PC-9 (cell line): ENCODE results near the gene RNF212.

Experiments used
- EZH2 ChIP-seq: fragments of 200-600 bp; sonication (generic); IDR thresholded peaks from 2 replicates; pipeline ENCODE4 v1.8.0; 2017; ENCODE audit warnings: antibody characterized with exemption, low read depth
- TF ChIP-seq, protein P1 (sequence below): fragments of 200-600 bp; sonication (generic); conservative IDR thresholded peaks from 2 replicates; pipeline ENCODE4 v1.6.1; 2017; ENCODE audit warnings: mixed run types, antibody characterized with exemption, mild to moderate bottlenecking, moderate library complexity

DNA sequence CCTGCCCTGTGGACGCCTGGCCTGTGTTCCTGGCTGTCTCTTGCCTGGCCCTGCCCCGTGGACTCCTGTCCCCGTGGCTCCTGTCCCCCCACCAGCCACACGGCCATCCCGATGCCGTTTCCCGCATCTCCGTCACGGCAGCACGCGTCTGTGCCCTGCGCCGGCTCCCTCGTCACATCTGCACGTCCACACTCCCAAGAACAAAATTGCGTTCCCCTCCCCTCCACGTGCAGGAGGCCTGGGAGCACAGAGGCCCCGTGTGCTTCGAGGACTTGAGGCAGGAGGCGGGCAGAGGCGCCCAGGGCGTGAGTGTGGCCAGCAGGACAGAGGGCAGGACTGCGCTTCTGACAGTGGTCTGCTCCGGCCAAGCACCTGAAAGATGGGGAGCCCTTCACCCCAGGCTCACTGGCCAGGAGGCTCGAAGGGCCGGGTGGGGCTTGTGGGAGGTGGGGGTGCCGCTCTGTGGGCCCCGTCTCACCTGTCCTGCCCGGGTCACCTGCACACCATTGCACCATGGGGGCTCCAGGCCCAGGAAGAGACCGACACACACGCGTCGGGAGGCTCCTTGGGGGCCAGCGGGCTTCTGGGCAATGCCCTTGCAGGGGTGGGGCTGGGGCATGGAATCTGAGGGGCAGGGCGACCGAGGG lies 84.7 kb downstream of the RNF212 start:
- TF ChIP-seq, protein P1, sequence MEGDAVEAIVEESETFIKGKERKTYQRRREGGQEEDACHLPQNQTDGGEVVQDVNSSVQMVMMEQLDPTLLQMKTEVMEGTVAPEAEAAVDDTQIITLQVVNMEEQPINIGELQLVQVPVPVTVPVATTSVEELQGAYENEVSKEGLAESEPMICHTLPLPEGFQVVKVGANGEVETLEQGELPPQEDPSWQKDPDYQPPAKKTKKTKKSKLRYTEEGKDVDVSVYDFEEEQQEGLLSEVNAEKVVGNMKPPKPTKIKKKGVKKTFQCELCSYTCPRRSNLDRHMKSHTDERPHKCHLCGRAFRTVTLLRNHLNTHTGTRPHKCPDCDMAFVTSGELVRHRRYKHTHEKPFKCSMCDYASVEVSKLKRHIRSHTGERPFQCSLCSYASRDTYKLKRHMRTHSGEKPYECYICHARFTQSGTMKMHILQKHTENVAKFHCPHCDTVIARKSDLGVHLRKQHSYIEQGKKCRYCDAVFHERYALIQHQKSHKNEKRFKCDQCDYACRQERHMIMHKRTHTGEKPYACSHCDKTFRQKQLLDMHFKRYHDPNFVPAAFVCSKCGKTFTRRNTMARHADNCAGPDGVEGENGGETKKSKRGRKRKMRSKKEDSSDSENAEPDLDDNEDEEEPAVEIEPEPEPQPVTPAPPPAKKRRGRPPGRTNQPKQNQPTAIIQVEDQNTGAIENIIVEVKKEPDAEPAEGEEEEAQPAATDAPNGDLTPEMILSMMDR = no peak
- TF ChIP-seq EZH2 = no peak
